B cell (primary cell): ENCODE data around the gene UBA3. TPM values are rescaled to one million over a fixed set of nuclear protein-coding genes. Genes with fewer than 3 reads are reported as not detected.

Experiments used
- ATAC-seq: fragments of 200-7000 bp; cut with Tn5 transposase; one replicate; pipeline ENCODE4 v1.10.0; 2021; ENCODE audit warnings: low read depth, mild to moderate bottlenecking, moderate number of reproducible peaks, moderate library complexity
- CTCF ChIA-PET: fragments of 350-600 bp; sonication (Branson Sonifier 250); formaldehyde crosslinking; loops from one replicate; lab custom pipeline; 2021; ENCODE audit warnings: antibody characterized with exemption, inconsistent platforms; lab: Charles Lee
- POLR2A ChIA-PET: fragments of 350-600 bp; sonication (Branson Sonifier 250); formaldehyde crosslinking; loops from one replicate; lab custom pipeline; 2021; ENCODE audit warnings: antibody characterized with exemption; lab: Charles Lee
- DNase-seq: peaks from one replicate; pipeline ENCODE4 v3.0.0; 2013
- H2AFZ ChIP-seq: 2 replicates; pipeline ENCODE4 v1.6.1; 2012; ENCODE audit warnings: mild to moderate bottlenecking, low read depth, low read length; ENCODE audit not compliant: insufficient read depth, poor library complexity, severe bottlenecking
- H3K27ac ChIP-seq, 2 donors: 1 replicate in 1 of 2; 2 replicates in 1 of 2; pipeline ENCODE4 v1.5.1; 2012 to 2013; ENCODE audit warnings: low read length in 2 of 2, mild to moderate bottlenecking in 2 of 2, moderate library complexity in 1 of 2
- H3K27me3 ChIP-seq, 4 experiments: fragments of 200-600 bp in 1 of 4; sonication (generic) in 1 of 4; replicated peaks in 1 of 4; 1 replicate in 2 of 4; 2 replicates in 2 of 4; pipeline versions ENCODE4 v1.6.1 to v1.7.0; 2013 to 2016; ENCODE audit warnings: low read length in 3 of 4, mild to moderate bottlenecking in 2 of 4, mixed read lengths in 1 of 4, moderate library complexity in 1 of 4; ENCODE audit not compliant: insufficient read depth in 4 of 4, control insufficient read depth in 3 of 4; ENCODE audit errors: control extremely low read depth in 1 of 4
- H3K36me3 ChIP-seq, 2 experiments: replicated peaks in 1 of 2; 1 replicate in 1 of 2; 2 replicates in 1 of 2; pipeline versions ENCODE4 v1.6.1 to v1.7.1; 2013; ENCODE audit warnings: low read length in 1 of 2; ENCODE audit not compliant: insufficient read depth in 2 of 2, control insufficient read depth in 1 of 2; ENCODE audit errors: control extremely low read depth in 1 of 2, extremely low read depth in 1 of 2
- H3K4me1 ChIP-seq, 2 donors: fragments of 200-600 bp in 1 of 2; sonication (generic) in 1 of 2; 1 replicate in 1 of 2; 2 replicates in 1 of 2; pipeline versions ENCODE4 v1.5.1 to v1.6.1; 2013 to 2017; ENCODE audit warnings: low read length in 2 of 2; ENCODE audit not compliant: control insufficient read depth in 2 of 2, insufficient read depth in 2 of 2
- H3K4me2 ChIP-seq: replicated peaks from 2 replicates; pipeline ENCODE3; 2012; ENCODE audit warnings: mild to moderate bottlenecking, low read depth, low read length; ENCODE audit not compliant: poor library complexity, severe bottlenecking
- H3K4me3 ChIP-seq, 5 experiments: fragments of 200-600 bp in 1 of 5; sonication (generic) in 1 of 5; 1 replicate in 3 of 5; 2 replicates in 2 of 5; pipeline versions ENCODE4 v1.5.1 to v1.7.0; 2011 to 2016; ENCODE audit warnings: low read length in 4 of 5, mild to moderate bottlenecking in 4 of 5, low read depth in 2 of 5, control low read depth in 1 of 5, moderate library complexity in 1 of 5; ENCODE audit not compliant: insufficient read depth in 1 of 5; ENCODE audit errors: control extremely low read depth in 1 of 5, extremely low read depth in 1 of 5
- H3K79me2 ChIP-seq: fragments of 200-600 bp; sonication (generic); one replicate; pipeline ENCODE4 v1.6.0; 2016; ENCODE audit warnings: low read length; ENCODE audit not compliant: control insufficient read depth, insufficient read depth
- H3K9ac ChIP-seq: fragments of 200-600 bp; sonication (generic); 2 replicates; pipeline ENCODE4 v1.6.1; 2017; ENCODE audit warnings: mild to moderate bottlenecking, low read length, moderate library complexity
- H3K9me3 ChIP-seq, 3 donors: one replicate each; pipeline versions ENCODE4 v1.6.1 to v1.7.1; 2013; ENCODE audit warnings: low read length in 2 of 3; ENCODE audit not compliant: control insufficient read depth in 2 of 3, insufficient read depth in 1 of 3; ENCODE audit errors: control extremely low read depth in 1 of 3
- H4K20me1 ChIP-seq: 2 replicates; pipeline ENCODE4 v1.6.0; 2012; ENCODE audit warnings: mild to moderate bottlenecking, low read length; ENCODE audit not compliant: insufficient read depth, control insufficient read depth, poor library complexity, severe bottlenecking
- H3K27ac Mint-ChIP-seq: one replicate; pipeline ENCODE4 v1.8.0; 2021; ENCODE audit warnings: mixed read lengths
- H3K27me3 Mint-ChIP-seq: one replicate; pipeline ENCODE4 v1.8.0; 2021; ENCODE audit warnings: mixed read lengths
- H3K4me1 Mint-ChIP-seq: one replicate; pipeline ENCODE4 v1.8.0; 2021; ENCODE audit warnings: mixed read lengths
- H3K4me3 Mint-ChIP-seq: one replicate; pipeline ENCODE4 v1.8.0; 2021; ENCODE audit warnings: mixed read lengths
- H3K9me3 Mint-ChIP-seq: one replicate; pipeline ENCODE4 v1.8.0; 2022; ENCODE audit warnings: mixed read lengths; ENCODE audit not compliant: insufficient read depth
- CTCF ChIP-seq: fragments of 200-600 bp; IDR thresholded peaks from one replicate; pipeline ENCODE4 v1.8.0; 2022; ENCODE audit warnings: antibody characterized with exemption, mild to moderate bottlenecking
- EZH2 ChIP-seq: IDR thresholded peaks from 2 replicates; pipeline ENCODE4 v1.6.1; 2012; ENCODE audit warnings: borderline replicate concordance, low read depth, mild to moderate bottlenecking, moderate library complexity, low read length; ENCODE audit not compliant: insufficient read depth, poor library complexity, severe bottlenecking
- WGBS: methylation state at CpG from one replicate; pipeline ENCODE4 v1.1.5; 2013; ENCODE audit warnings: missing lambda C conversion rate; ENCODE audit not compliant: insufficient coverage; 5-methylcytosine and 5-hydroxymethylcytosine counted together
- intact Hi-C: fragments of 100-400 bp; cut with micrococcal nuclease; formaldehyde crosslinking; loops from one replicate; pipeline ENCODE4 v1.10.0; 2022
- polyA plus RNA-seq: library from polyadenylated mRNA; depleted of rRNA; stranded (reverse); fragments of >200 nt; gene quantifications from 2 replicates; pipeline ENCODE4 v1.2.3, GENCODE V29; 2012
- total RNA-seq, 2 donors: library from RNA; stranded (reverse); fragments of 120-200 nt in 1 of 2; gene quantifications; 1 replicate in 1 of 2; 2 replicates in 1 of 2; pipeline versions ENCODE4 v1.2.3 to v1.2.4, GENCODE V29; 2013 to 2022

The UBA3 gene
- total and polyA plus RNA-seq, 2 donors (not counting 1 experiment from before 2014, with no cell fraction given): 42.2 to 99.8 TPM

- no peak overlapping the region for H2AFZ ChIP-seq
- H4K20me1 ChIP-seq: no peaks in the 10 kb centered on the region
- no peak overlapping the region for H3K4me2 ChIP-seq
- Mint-ChIP-seq H3K4me1 (peaks cover 5% of the 10 kb centered on the region), H3K9me3 (no peaks in the 10 kb centered on the region), H3K27ac (no peak overlapping the region), H3K27me3 (no peaks in the 10 kb centered on the region), H3K4me3 (no peak overlapping the region)
- no peak for ATAC-seq
- H3K4me1 ChIP-seq: no peaks in the 10 kb centered on the region
- intact Hi-C loops: no loop called here
- TF ChIP-seq EZH2: no peak
- TF ChIP-seq CTCF: no peak
- no peaks in the 10 kb centered on the region for H3K27me3 ChIP-seq
- no peaks in the 10 kb centered on the region for H3K36me3 ChIP-seq
- H3K27ac ChIP-seq: no peak overlapping the region
- 100% methylated on average over 1 of the region's 3 CpGs for WGBS
- ChIA-PET CTCF (no interaction called here), POLR2A (no interaction called here)
- H3K9me3 ChIP-seq: no peaks in the 10 kb centered on the region
- no peak overlapping the region for H3K4me3 ChIP-seq
- H3K79me2 ChIP-seq: no peaks in the 10 kb centered on the region
- H3K9ac ChIP-seq: no peak overlapping the region
- no peak for DNase-seq
Measured at GRCh38 chr3:69116897-69117296, 36.7 kb upstream of the UBA3 start.

- no peak for ATAC-seq
- Mint-ChIP-seq H3K9me3 (no peaks in the 10 kb centered on the region), H3K27ac (no peak overlapping the region), H3K4me3 (no peak overlapping the region), H3K4me1 (peaks cover 5% of the 10 kb centered on the region), H3K27me3 (no peaks in the 10 kb centered on the region)
- no peak for DNase-seq
- H3K4me2 ChIP-seq: no peak overlapping the region
- no peaks in the 10 kb centered on the region for H3K27me3 ChIP-seq
- H2AFZ ChIP-seq: no peak overlapping the region
- H3K4me3 ChIP-seq: no peak overlapping the region
- intact Hi-C loops: no loop called here
- no peaks in the 10 kb centered on the region for H3K9me3 ChIP-seq
- H3K9ac ChIP-seq: no peak overlapping the region
- WGBS: 94% methylated on average over 2 of the region's 4 CpGs
- no peaks in the 10 kb centered on the region for H3K79me2 ChIP-seq
- no peaks in the 10 kb centered on the region for H3K4me1 ChIP-seq
- TF ChIP-seq EZH2 (no peak), CTCF (no peak)
- ChIA-PET CTCF (interaction anchor here (1.0 kb wide), 1 partner anchor 103 kb away, joined by 3 read pairs; the partner anchor contains the start of gene EOGT), POLR2A (interaction anchor here (1.1 kb wide), 1 partner anchor 24 kb away, joined by 3 read pairs; no protein-coding TSS in a partner anchor)
- H4K20me1 ChIP-seq: no peaks in the 10 kb centered on the region
- H3K27ac ChIP-seq: no peak overlapping the region
- no peaks in the 10 kb centered on the region for H3K36me3 ChIP-seq
Measured at GRCh38 chr3:69116162-69116561, 36.0 kb upstream of the UBA3 start.
